CD14-positive monocyte (primary cell): ENCODE results near the gene FBXW4. TPM values are rescaled to one million over a fixed set of nuclear protein-coding genes. Genes with fewer than 3 reads are reported as not detected.

ENCODE experiments used
- DNase-seq, 3 donors: peaks; one replicate each; pipeline ENCODE4 v3.0.0-alpha.2; 2011 to 2022
- H2AFZ ChIP-seq: 2 replicates; pipeline ENCODE4 v1.6.0; 2012; ENCODE audit warnings: mild to moderate bottlenecking, low read depth, low read length, inconsistent platforms; ENCODE audit not compliant: insufficient read depth, poor library complexity, severe bottlenecking
- H3K27ac ChIP-seq, 2 donors: 1 replicate in 1 of 2; 2 replicates in 1 of 2; pipeline ENCODE4 v1.5.1; 2012 to 2013; ENCODE audit warnings: low read length in 2 of 2, control low read depth in 1 of 2, inconsistent platforms in 1 of 2, low read depth in 1 of 2, mild to moderate bottlenecking in 1 of 2
- H3K27me3 ChIP-seq, 2 donors: one replicate each; pipeline versions ENCODE4 v1.6.0 to v1.6.1; 2011 to 2013; ENCODE audit warnings: low read length in 2 of 2; ENCODE audit not compliant: control insufficient read depth in 2 of 2, insufficient read depth in 2 of 2
- H3K36me3 ChIP-seq, 2 donors: replicated peaks in 1 of 2; 1 replicate in 1 of 2; 2 replicates in 1 of 2; pipeline versions ENCODE4 v1.5.1 to v1.6.1; 2012 to 2013; ENCODE audit warnings: low read length in 2 of 2, control low read depth in 1 of 2, inconsistent platforms in 1 of 2, mild to moderate bottlenecking in 1 of 2; ENCODE audit not compliant: insufficient read depth in 2 of 2, control insufficient read depth in 1 of 2
- H3K4me1 ChIP-seq, 2 donors: 1 replicate in 1 of 2; 2 replicates in 1 of 2; pipeline versions ENCODE4 v1.5.1 to v1.6.1; 2012 to 2013; ENCODE audit warnings: low read length in 2 of 2, control low read depth in 1 of 2, inconsistent platforms in 1 of 2, mild to moderate bottlenecking in 1 of 2, moderate library complexity in 1 of 2; ENCODE audit not compliant: insufficient read depth in 2 of 2, control insufficient read depth in 1 of 2
- H3K4me2 ChIP-seq: replicated peaks from 2 replicates; pipeline ENCODE3; 2012; ENCODE audit warnings: low read length, moderate library complexity, mild to moderate bottlenecking; ENCODE audit not compliant: poor library complexity, severe bottlenecking; ENCODE audit errors: extremely low read depth
- H3K4me3 ChIP-seq, 3 experiments: fragments of 200-600 bp in 1 of 3; sonication (generic) in 1 of 3; replicated peaks in 1 of 3; 1 replicate in 2 of 3; 2 replicates in 1 of 3; pipeline ENCODE4 v1.5.1; 2011 to 2013; ENCODE audit warnings: low read length in 3 of 3, mild to moderate bottlenecking in 3 of 3, control low read depth in 2 of 3, low read depth in 2 of 3, inconsistent platforms in 1 of 3, moderate library complexity in 1 of 3
- H3K79me2 ChIP-seq: 2 replicates; pipeline ENCODE4 v1.6.0; 2012; ENCODE audit warnings: mild to moderate bottlenecking, control low read depth, inconsistent platforms, low read length, moderate library complexity; ENCODE audit not compliant: insufficient read depth
- H3K9ac ChIP-seq: 2 replicates; pipeline ENCODE4 v1.6.0; 2017; ENCODE audit warnings: low read length, mild to moderate bottlenecking; ENCODE audit not compliant: insufficient read depth, poor library complexity, severe bottlenecking
- H3K9me3 ChIP-seq, 2 donors: replicated peaks in 1 of 2; 1 replicate in 1 of 2; 2 replicates in 1 of 2; pipeline versions ENCODE4 v1.5.1 to v1.6.1; 2012 to 2013; ENCODE audit warnings: low read length in 2 of 2, control low read depth in 1 of 2; ENCODE audit not compliant: control insufficient read depth in 1 of 2, insufficient read depth in 1 of 2
- H4K20me1 ChIP-seq: 2 replicates; pipeline ENCODE4 v1.6.0; 2012; ENCODE audit warnings: mild to moderate bottlenecking, low read length, control low read depth, moderate library complexity; ENCODE audit not compliant: insufficient read depth
- H3K27ac Mint-ChIP-seq, 7 donors: one replicate each; pipeline ENCODE4 v1.8.0; 2020; ENCODE audit warnings: mild to moderate bottlenecking in 7 of 7, mixed read lengths in 7 of 7, moderate library complexity in 6 of 7, inconsistent platforms in 2 of 7
- H3K27me3 Mint-ChIP-seq, 3 donors: one replicate each; pipeline ENCODE4 v1.8.0; 2021 to 2022; ENCODE audit warnings: low read depth in 3 of 3, mild to moderate bottlenecking in 3 of 3, mixed read lengths in 3 of 3, moderate library complexity in 3 of 3, inconsistent platforms in 1 of 3
- H3K36me3 Mint-ChIP-seq, 2 donors: one replicate each; pipeline ENCODE4 v1.8.0; 2020; ENCODE audit warnings: mixed read lengths in 2 of 2, inconsistent platforms in 1 of 2, mild to moderate bottlenecking in 1 of 2
- H3K4me1 Mint-ChIP-seq: one replicate; pipeline ENCODE4 v1.8.0; 2020; ENCODE audit warnings: mild to moderate bottlenecking, mixed read lengths
- H3K4me3 Mint-ChIP-seq, 2 donors: one replicate each; pipeline ENCODE4 v1.8.0; 2020; ENCODE audit warnings: mild to moderate bottlenecking in 2 of 2, mixed read lengths in 2 of 2, moderate library complexity in 1 of 2
- H3K9me3 Mint-ChIP-seq, 7 donors: one replicate each; pipeline ENCODE4 v1.8.0; 2020 to 2022; ENCODE audit warnings: mixed read lengths in 7 of 7, mild to moderate bottlenecking in 6 of 7, moderate library complexity in 6 of 7, inconsistent platforms in 2 of 7
- CTCF ChIP-seq: fragments of 200-600 bp; IDR thresholded peaks from one replicate; pipeline ENCODE4 v1.8.0; 2022; ENCODE audit warnings: antibody characterized with exemption, mild to moderate bottlenecking
- WGBS: methylation state at CpG from one replicate; pipeline ENCODE4 v1.1.5; 2013; ENCODE audit warnings: missing lambda C conversion rate; ENCODE audit not compliant: insufficient coverage; 5-methylcytosine and 5-hydroxymethylcytosine counted together
- intact Hi-C, 2 donors: fragments of 100-400 bp; cut with micrococcal nuclease; formaldehyde crosslinking; loops; one replicate each; pipeline versions ENCODE4 v1.15.0 to v1.15.1; 2023
- polyA plus RNA-seq, 3 donors: library from polyadenylated mRNA; depleted of rRNA in 1 of 3; unstranded in 2 of 3; stranded (reverse) in 1 of 3; fragments of 300-500 nt in 2 of 3; fragments of >200 nt in 1 of 3; fragmentation: Illumina TruSeq in 2 of 3; gene quantifications; 1 replicate in 2 of 3; 2 replicates in 1 of 3; pipeline ENCODE4 v1.2.3, GENCODE V29; 2012 to 2021

The FBXW4 gene
- polyA plus RNA-seq, 3 donors: 1.1 to 30.8 (median 1.8) TPM

GRCh38 chr10:101691081-101691480 lies 3.9 kb downstream of the FBXW4 start:
- Mint-ChIP-seq H3K4me3 (no peak overlapping the region), H3K9me3 (peaks cover 0 to 2% (median 0%) of the 10 kb centered on the region in 7 donors), H3K4me1 (peaks cover 38% of the 10 kb centered on the region), H3K27me3 (no peaks in the 10 kb centered on the region), H3K36me3 (peaks cover 28 to 37% of the 10 kb centered on the region in 2 donors), H3K27ac (peak overlapping the region in 1 of 7 donors; percentile 63)
- Histone ChIP-seq H2AFZ (no peak overlapping the region), H3K27me3 (no peaks in the 10 kb centered on the region), H3K79me2 (peaks cover 81% of the 10 kb centered on the region), H4K20me1 (peaks cover 56% of the 10 kb centered on the region), H3K4me2 (no peak overlapping the region), H3K27ac (no peak overlapping the region), H3K9me3 (no peaks in the 10 kb centered on the region), H3K4me1 (peaks cover 15 to 22% of the 10 kb centered on the region in 2 donors), H3K9ac (no peak overlapping the region), H3K4me3 (no peak overlapping the region), H3K36me3 (peaks cover 0 to 18% of the 10 kb centered on the region in 2 donors)
- DNase-seq: no peak
- 93% methylated on average over 6 of the region's 7 CpGs for WGBS
- TF ChIP-seq CTCF: no peak
- intact Hi-C loops: no loop called here

- Histone ChIP-seq H3K9ac (no peak overlapping the region), H3K27me3 (no peaks in the 10 kb centered on the region), H4K20me1 (peaks cover 61% of the 10 kb centered on the region), H3K27ac (no peak overlapping the region), H3K4me3 (no peak overlapping the region), H3K4me1 (peaks cover 14 to 20% of the 10 kb centered on the region in 2 donors), H2AFZ (no peak overlapping the region), H3K36me3 (peaks cover 0 to 24% of the 10 kb centered on the region in 2 donors), H3K9me3 (no peaks in the 10 kb centered on the region), H3K79me2 (peaks cover 81% of the 10 kb centered on the region), H3K4me2 (no peak overlapping the region)
- DNase-seq: no peak
- WGBS: 86% methylated on average over 6 of the region's 7 CpGs
- peaks cover 29 to 40% of the 10 kb centered on the region in 2 donors for H3K36me3 Mint-ChIP-seq
- H3K27me3 Mint-ChIP-seq: no peaks in the 10 kb centered on the region
- peaks cover 36% of the 10 kb centered on the region for H3K4me1 Mint-ChIP-seq
- no peak overlapping the region for H3K4me3 Mint-ChIP-seq
- no peak for TF ChIP-seq CTCF
- intact Hi-C loops: no loop called here
- H3K9me3 Mint-ChIP-seq: peaks cover 0 to 2% (median 0%) of the 10 kb centered on the region in 7 donors
- no peak overlapping the region for H3K27ac Mint-ChIP-seq
Measured at GRCh38 chr10:101690461-101690860, 4.5 kb downstream of the FBXW4 start.
